ENCODE data around the gene FUT8. TPM values are rescaled to one million over a fixed set of nuclear protein-coding genes. Genes with fewer than 3 reads are reported as not detected.

The FUT8 gene
- total RNA-seq, 4 donors from 2014 or later = 6.5 to 11.3 (median 9.3) TPM

GRCh38 chr14:65729566-65729965 lies 317.0 kb downstream of the FUT8 start:
- H3K4me3 ChIP-seq = no peak overlapping the region
- intact Hi-C loops (cut with DNase I; ENCODE audit: low total_unique reads) (no loop called here), in situ Hi-C loops (cut with MboI; ENCODE audit: low sequenced_read_pairs in 4 of 4) (no loop called here)
- H3K9me3 ChIP-seq = no peaks in the 10 kb centered on the region
- no peaks in the 10 kb centered on the region for H3K36me3 ChIP-seq
- DNase-seq (no peak), ATAC-seq (no peak)
- no peaks in the 10 kb centered on the region for H3K27me3 ChIP-seq
- TF ChIP-seq POLR2A (IDR thresholded peaks at IDR 0.05) = no peak
- TF ChIP-seq, protein P1, sequence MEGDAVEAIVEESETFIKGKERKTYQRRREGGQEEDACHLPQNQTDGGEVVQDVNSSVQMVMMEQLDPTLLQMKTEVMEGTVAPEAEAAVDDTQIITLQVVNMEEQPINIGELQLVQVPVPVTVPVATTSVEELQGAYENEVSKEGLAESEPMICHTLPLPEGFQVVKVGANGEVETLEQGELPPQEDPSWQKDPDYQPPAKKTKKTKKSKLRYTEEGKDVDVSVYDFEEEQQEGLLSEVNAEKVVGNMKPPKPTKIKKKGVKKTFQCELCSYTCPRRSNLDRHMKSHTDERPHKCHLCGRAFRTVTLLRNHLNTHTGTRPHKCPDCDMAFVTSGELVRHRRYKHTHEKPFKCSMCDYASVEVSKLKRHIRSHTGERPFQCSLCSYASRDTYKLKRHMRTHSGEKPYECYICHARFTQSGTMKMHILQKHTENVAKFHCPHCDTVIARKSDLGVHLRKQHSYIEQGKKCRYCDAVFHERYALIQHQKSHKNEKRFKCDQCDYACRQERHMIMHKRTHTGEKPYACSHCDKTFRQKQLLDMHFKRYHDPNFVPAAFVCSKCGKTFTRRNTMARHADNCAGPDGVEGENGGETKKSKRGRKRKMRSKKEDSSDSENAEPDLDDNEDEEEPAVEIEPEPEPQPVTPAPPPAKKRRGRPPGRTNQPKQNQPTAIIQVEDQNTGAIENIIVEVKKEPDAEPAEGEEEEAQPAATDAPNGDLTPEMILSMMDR (IDR thresholded peaks at IDR 0.05 in 4 of 5, conservative IDR thresholded peaks at IDR 0.05 in 1 of 5) = no peak
- H3K4me1 ChIP-seq = no peaks in the 10 kb centered on the region
- no peak overlapping the region for H3K27ac ChIP-seq

GRCh38 chr14:65731933-65732506 lies 319.5 kb downstream of the FUT8 start:
- in situ Hi-C loops (cut with MboI; ENCODE audit: low sequenced_read_pairs in 4 of 4) (no loop called here), intact Hi-C loops (cut with DNase I; ENCODE audit: low total_unique reads) (no loop called here)
- ATAC-seq (no peak), DNase-seq (no peak)
- no peaks in the 10 kb centered on the region for H3K36me3 ChIP-seq
- TF ChIP-seq, protein P1 (IDR thresholded peaks at IDR 0.05 in 4 of 5, conservative IDR thresholded peaks at IDR 0.05 in 1 of 5) = no peak
- TF ChIP-seq POLR2A (IDR thresholded peaks at IDR 0.05) = no peak
- no peak overlapping the region for H3K27ac ChIP-seq
- H3K27me3 ChIP-seq = no peaks in the 10 kb centered on the region
- H3K9me3 ChIP-seq = no peaks in the 10 kb centered on the region
- H3K4me1 ChIP-seq = no peaks in the 10 kb centered on the region
- no peak overlapping the region for H3K4me3 ChIP-seq

- ATAC-seq = no peak
- Histone ChIP-seq H3K9me3 (no peaks in the 10 kb centered on the region), H3K27ac (no peak overlapping the region), H3K27me3 (no peaks in the 10 kb centered on the region), H3K36me3 (no peaks in the 10 kb centered on the region), H3K4me3 (no peak overlapping the region), H3K4me1 (no peaks in the 10 kb centered on the region)
- in situ Hi-C loops (cut with MboI; ENCODE audit: low sequenced_read_pairs in 4 of 4) (no loop called here), intact Hi-C loops (cut with DNase I; ENCODE audit: low total_unique reads) (no loop called here)
- DNase-seq = no peak
- no peak for TF ChIP-seq POLR2A (IDR thresholded peaks at IDR 0.05)
- TF ChIP-seq, protein P1 (IDR thresholded peaks at IDR 0.05 in 4 of 5, conservative IDR thresholded peaks at IDR 0.05 in 1 of 5) = no peak
Observed at GRCh38 chr14:65738339-65738738, 325.8 kb downstream of the FUT8 start.

GRCh38 chr14:65745396-65746190 lies 333.1 kb downstream of the FUT8 start:
- Histone ChIP-seq H3K4me1 (no peaks in the 10 kb centered on the region), H3K9me3 (no peaks in the 10 kb centered on the region), H3K36me3 (no peaks in the 10 kb centered on the region), H3K27me3 (no peaks in the 10 kb centered on the region), H3K4me3 (no peak overlapping the region), H3K27ac (no peak overlapping the region)
- intact Hi-C loops (cut with DNase I; ENCODE audit: low total_unique reads) (no loop called here), in situ Hi-C loops (cut with MboI; ENCODE audit: low sequenced_read_pairs in 4 of 4) (no loop called here)
- TF ChIP-seq, protein P1 (IDR thresholded peaks at IDR 0.05 in 4 of 5, conservative IDR thresholded peaks at IDR 0.05 in 1 of 5) = no peak
- no peak for TF ChIP-seq POLR2A (IDR thresholded peaks at IDR 0.05)
- DNase-seq (no peak), ATAC-seq (no peak)

All from gastrocnemius medialis (tissue), 4 donors.